Fibroblast of the aortic adventitia (primary cell): ENCODE data around the gene CERS6. TPM values are rescaled to one million over a fixed set of nuclear protein-coding genes. Genes with fewer than 3 reads are reported as not detected.

Source experiments
- DNase-seq: peaks from one replicate; pipeline ENCODE4 v3.0.0-alpha.2; 2010; ENCODE audit warnings: low read depth
- H3K4me3 ChIP-seq: 2 replicates; pipeline ENCODE4 v1.5.1; 2011; ENCODE audit warnings: low read depth, mild to moderate bottlenecking, control low read depth, low read length, moderate library complexity
- CTCF ChIP-seq: IDR thresholded peaks from 2 replicates; pipeline ENCODE4 v1.5.1; 2011; ENCODE audit warnings: mild to moderate bottlenecking, low read length, control low read depth, inconsistent platforms; ENCODE audit not compliant: insufficient read depth
- total RNA-seq: library from RNA; depleted of rRNA; stranded (reverse); fragments of >200 nt; gene quantifications from 2 replicates; pipeline ENCODE4 v1.2.3, GENCODE V29; 2012; ENCODE audit warnings: low replicate concordance

The CERS6 gene
- total RNA-seq, 1 donor, result 14.2 TPM

GRCh38 chr2:168708080-168708479, 252.0 kb downstream of the CERS6 start:
- DNase-seq, result no peak
- no peak overlapping the region for H3K4me3 ChIP-seq
- TF ChIP-seq CTCF, result no peak

GRCh38 chr2:168710754-168711467, 254.8 kb downstream of the CERS6 start:
- no peak overlapping the region for H3K4me3 ChIP-seq
- DNase-seq, result no peak
- no peak for TF ChIP-seq CTCF

GRCh38 chr2:168712053-168712452, 256.0 kb downstream of the CERS6 start:
- H3K4me3 ChIP-seq, result no peak overlapping the region
- DNase-seq, result no peak
- TF ChIP-seq CTCF, result peak; percentile 16

GRCh38 chr2:168713325-168713724, 257.3 kb downstream of the CERS6 start:
- TF ChIP-seq CTCF, result no peak
- H3K4me3 ChIP-seq, result no peak overlapping the region
- DNase-seq, result no peak

GRCh38 chr2:168715849-168716248, 259.8 kb downstream of the CERS6 start:
- no peak overlapping the region for H3K4me3 ChIP-seq
- DNase-seq, result no peak
- no peak for TF ChIP-seq CTCF

GRCh38 chr2:168716839-168717238, 260.8 kb downstream of the CERS6 start:
- DNase-seq, result no peak

More at GRCh38 chr2:168716839-168717238, 260.8 kb downstream of the CERS6 start:
- H3K4me3 ChIP-seq, result no peak overlapping the region
- TF ChIP-seq CTCF, result no peak
